ENCODE data around the gene HS3ST3B1. TPM values are rescaled to one million over a fixed set of nuclear protein-coding genes. Genes with fewer than 3 reads are reported as not detected.

Gene HS3ST3B1
- total RNA-seq, 1 experiment from 2014 or later: 0.59 TPM

- BruUV-seq (replicated peaks): no TSS peak
- ATAC-seq (no peak), DNase-seq (ENCODE audit: low read depth, low spot score) (no peak)
- Histone ChIP-seq H3K4me1 (ENCODE audit: control insufficient read depth, insufficient read depth, low read length) (no peaks in the 10 kb centered on the region), H3K4me3 (ENCODE audit: low read depth in 2 of 2, low read length in 2 of 2) (peak overlapping the region; percentile 44 to 60), H3K27ac (ENCODE audit: low read length) (no peak overlapping the region), H3K9me3 (ENCODE audit: control insufficient read depth, insufficient read depth, low read depth, low read length) (no peaks in the 10 kb centered on the region), H3K27me3 (ENCODE audit: control insufficient read depth, insufficient read depth, low read length) (peaks cover 5% of the 10 kb centered on the region; the same call in 1 of the 2 replicates), H3K36me3 (ENCODE audit: control insufficient read depth, insufficient read depth, low read length) (no peaks in the 10 kb centered on the region)
- POLR2A ChIA-PET: no interaction called here
- intact Hi-C loops (cut with micrococcal nuclease; ENCODE audit: unreplicated experiment): no loop called here
- no peak for TF ChIP-seq TCF7L2 (IDR thresholded peaks at IDR 0.05; ENCODE audit: low read depth, low read length)
- no peak for TF ChIP-seq POLR2AphosphoS5 (IDR thresholded peaks at IDR 0.05; ENCODE audit: low read depth, low read length)
- in situ Hi-C loops (cut with HindIII; ENCODE audit: low pct_unique_long_range_greater_than_20kb, low sequenced_read_pairs): no loop called here
- CTCF ChIA-PET: no interaction called here
Measured at GRCh38 chr17:14310101-14310500, 9.2 kb downstream of the HS3ST3B1 start.

- Histone ChIP-seq H3K4me3 (ENCODE audit: low read depth in 2 of 2, low read length in 2 of 2) (no peak overlapping the region), H3K4me1 (ENCODE audit: control insufficient read depth, insufficient read depth, low read length) (no peaks in the 10 kb centered on the region), H3K9me3 (ENCODE audit: control insufficient read depth, insufficient read depth, low read depth, low read length) (no peaks in the 10 kb centered on the region), H3K27me3 (ENCODE audit: control insufficient read depth, insufficient read depth, low read length) (peaks cover 5% of the 10 kb centered on the region; the same call in 1 of the 2 replicates), H3K27ac (ENCODE audit: low read length) (no peak overlapping the region), H3K36me3 (ENCODE audit: control insufficient read depth, insufficient read depth, low read length) (no peaks in the 10 kb centered on the region)
- no TSS peak for BruUV-seq (replicated peaks)
- intact Hi-C loops (cut with micrococcal nuclease; ENCODE audit: unreplicated experiment) (no loop called here), in situ Hi-C loops (cut with HindIII; ENCODE audit: low pct_unique_long_range_greater_than_20kb, low sequenced_read_pairs) (no loop called here)
- ChIA-PET CTCF (no interaction called here), POLR2A (no interaction called here)
- no peak for TF ChIP-seq REST (IDR thresholded peaks at IDR 0.05; ENCODE audit: insufficient read depth in 1 of 2, low read depth in 2 of 2, low read length in 1 of 2)
- no peak for TF ChIP-seq SIN3A (IDR thresholded peaks at IDR 0.05; ENCODE audit: borderline replicate concordance, insufficient read depth, low read depth, low read length)
- TF ChIP-seq POLR2AphosphoS5 (IDR thresholded peaks at IDR 0.05; ENCODE audit: low read depth, low read length): no peak
- DNase-seq (ENCODE audit: low read depth, low spot score) (no peak), ATAC-seq (no peak)
Measured at GRCh38 chr17:14310605-14311004, 9.7 kb downstream of the HS3ST3B1 start.

- intact Hi-C loops (cut with micrococcal nuclease; ENCODE audit: unreplicated experiment): no loop called here
- TF ChIP-seq CTCF (IDR thresholded peaks at IDR 0.05) (no peak), SIN3A (IDR thresholded peaks at IDR 0.05; ENCODE audit: borderline replicate concordance, insufficient read depth, low read depth, low read length) (no peak), REST (IDR thresholded peaks at IDR 0.05; ENCODE audit: insufficient read depth in 1 of 2, low read depth in 2 of 2, low read length in 1 of 2) (no peak), POLR2AphosphoS5 (IDR thresholded peaks at IDR 0.05; ENCODE audit: low read depth, low read length) (no peak), TCF7L2 (IDR thresholded peaks at IDR 0.05; ENCODE audit: low read depth, low read length) (no peak)
- DNase-seq (ENCODE audit: low read depth, low spot score) (no peak), ATAC-seq (no peak)
- Histone ChIP-seq H3K4me3 (ENCODE audit: low read depth in 2 of 2, low read length in 2 of 2) (no peak overlapping the region), H3K27me3 (ENCODE audit: control insufficient read depth, insufficient read depth, low read length) (peaks cover 5% of the 10 kb centered on the region; the same call in 1 of the 2 replicates), H3K4me1 (ENCODE audit: control insufficient read depth, insufficient read depth, low read length) (no peaks in the 10 kb centered on the region), H3K36me3 (ENCODE audit: control insufficient read depth, insufficient read depth, low read length) (no peaks in the 10 kb centered on the region), H3K27ac (ENCODE audit: low read length) (no peak overlapping the region), H3K9me3 (ENCODE audit: control insufficient read depth, insufficient read depth, low read depth, low read length) (no peaks in the 10 kb centered on the region)
- POLR2A ChIA-PET: no interaction called here
- CTCF ChIA-PET: no interaction called here
- BruUV-seq (replicated peaks): no TSS peak
- in situ Hi-C loops (cut with HindIII; ENCODE audit: low pct_unique_long_range_greater_than_20kb, low sequenced_read_pairs): no loop called here
Measured at GRCh38 chr17:14311186-14311705, 10.4 kb downstream of the HS3ST3B1 start.

Measured in Panc1 (cell line).